ENCODE measurements around the gene CD300A. TPM values are rescaled to one million over a fixed set of nuclear protein-coding genes. Genes with fewer than 3 reads are reported as not detected.

CD300A gene
- total and polyA plus RNA-seq, 2 of the 4 experiments (the other 2 are of a cell fraction) = not detected

GRCh38 chr17:74490716-74491115 is 24.3 kb downstream of the CD300A start:
- H2BK20ac ChIP-seq (ENCODE audit: low read depth, low read length) = no peak overlapping the region
- no peak overlapping the region for H2BK120ac ChIP-seq (ENCODE audit: low read depth, low read length)
- intact Hi-C loops (cut with micrococcal nuclease) (no loop called here), dilution Hi-C loops (cut with HindIII; ENCODE audit: low sequenced_read_pairs, unreplicated experiment) (no loop called here), in situ Hi-C loops (cut with MboI; ENCODE audit: low sequenced_read_pairs) (no loop called here)
- H3K4me3 ChIP-seq (ENCODE audit: insufficient read depth, low read depth, low read length) = no peak overlapping the region
- H3K4me2 ChIP-seq (ENCODE audit: low read depth, low read length) = no peak overlapping the region
- H3K9me3 ChIP-seq (ENCODE audit: control insufficient read depth, insufficient read depth, low read length) = no peaks in the 10 kb centered on the region
- H4K20me1 ChIP-seq (ENCODE audit: insufficient read depth, low read length) = no peaks in the 10 kb centered on the region
- no TSS peak for BruUV-seq (replicated peaks)
- H3K27me3 ChIP-seq (ENCODE audit: control insufficient read depth, insufficient read depth, low read length) = no peaks in the 10 kb centered on the region
- H3K4me1 ChIP-seq (ENCODE audit: control insufficient read depth, insufficient read depth, low read length) = no peaks in the 10 kb centered on the region
- no peak overlapping the region for H2BK5ac ChIP-seq (ENCODE audit: low read depth, low read length, poor library complexity, severe bottlenecking)
- no peaks in the 10 kb centered on the region for H3K9me1 ChIP-seq (ENCODE audit: insufficient read depth, low read length)
- no peak overlapping the region for H3K56ac ChIP-seq (ENCODE audit: extremely low read depth, insufficient read depth, low read length)
- no peak overlapping the region for H3K23ac ChIP-seq (ENCODE audit: low read depth, low read length)
- POLR2A ChIA-PET (ENCODE audit: unreplicated experiment) = no interaction called here
- CTCF ChIA-PET = no interaction called here
- H3K27ac ChIP-seq (ENCODE audit: insufficient read depth, low read length) = no peak overlapping the region
- no peaks in the 10 kb centered on the region for H3K36me3 ChIP-seq (ENCODE audit: control insufficient read depth, insufficient read depth, low read length)
- TF ChIP-seq MAZ (IDR thresholded peaks at IDR 0.05; ENCODE audit: borderline replicate concordance, low read depth, low read length) = no peak
- no peak for TF ChIP-seq RAD21 (IDR thresholded peaks at IDR 0.05; ENCODE audit: low read length)
- TF ChIP-seq BHLHE40 (IDR thresholded peaks at IDR 0.05; ENCODE audit: low read depth, low read length) = no peak
- no peak for TF ChIP-seq RFX5 (IDR thresholded peaks at IDR 0.05; ENCODE audit: low read depth, low read length)
- no peak for TF ChIP-seq CHD1 (IDR thresholded peaks at IDR 0.05; ENCODE audit: low read depth, low read length)
- TF ChIP-seq MXI1 (IDR thresholded peaks at IDR 0.05; ENCODE audit: borderline replicate concordance, low read depth, low read length) = no peak
- TF ChIP-seq RCOR1 (IDR thresholded peaks at IDR 0.05; ENCODE audit: insufficient replicate concordance, low read length) = no peak
- TF ChIP-seq POLR2A (IDR thresholded peaks at IDR 0.05; ENCODE audit: low read depth, low read length) = no peak
- TF ChIP-seq CEBPB (IDR thresholded peaks at IDR 0.05; ENCODE audit: low read depth, low read length) = no peak
- TF ChIP-seq USF2 (IDR thresholded peaks at IDR 0.05; ENCODE audit: low read depth, low read length) = no peak
- TF ChIP-seq SMC3 (IDR thresholded peaks at IDR 0.05; ENCODE audit: low read depth, low read length) = no peak
- H4K8ac ChIP-seq (ENCODE audit: low read depth in 2 of 2, low read length in 2 of 2) = no peak overlapping the region
- H2AK5ac ChIP-seq (ENCODE audit: low read depth, low read length) = no peak overlapping the region
- no peak for DNase-seq
- H2AK9ac ChIP-seq (replicated peaks; ENCODE audit: low read depth, low read length, poor library complexity) = no peak overlapping the region
- WGBS, 2 experiments (ENCODE audit: extremely low coverage in 2 of 2, insufficient read length in 1 of 2) = 60% methylated on average over 3 of the region's 9 CpGs; no CpG with 5 or more reads in 1 of the 2 experiments
- H3K4ac ChIP-seq (ENCODE audit: low read depth, low read length) = no peak overlapping the region
- H4K5ac ChIP-seq (ENCODE audit: low read depth, low read length) = no peak overlapping the region
- no peak overlapping the region for H3K14ac ChIP-seq (replicated peaks; ENCODE audit: low read depth, low read length)
- no peak overlapping the region for H3K9ac ChIP-seq (ENCODE audit: low read depth, low read length)
- H2AFZ ChIP-seq (replicated peaks; ENCODE audit: low read length, poor library complexity) = no peak overlapping the region
- no peaks in the 10 kb centered on the region for H3K79me1 ChIP-seq (ENCODE audit: low read depth in 1 of 2, low read length in 2 of 2)
- no peak for ATAC-seq (ENCODE audit: low read depth)
- H4K91ac ChIP-seq (ENCODE audit: insufficient read depth, low read depth, low read length) = no peak overlapping the region
- no peak overlapping the region for H2BK15ac ChIP-seq (ENCODE audit: low read depth, low read length)
- no peak overlapping the region for H3K18ac ChIP-seq (ENCODE audit: low read depth, low read length)

Measured in IMR-90 (cell line).